ENCODE results near the gene LAMA4. TPM values are rescaled to one million over a fixed set of nuclear protein-coding genes. Genes with fewer than 3 reads are reported as not detected.

Gene LAMA4
- polyA plus RNA-seq, 2 of the 4 experiments (the other 2 are of a cell fraction) = 1.0 to 3.1 TPM

DNA sequence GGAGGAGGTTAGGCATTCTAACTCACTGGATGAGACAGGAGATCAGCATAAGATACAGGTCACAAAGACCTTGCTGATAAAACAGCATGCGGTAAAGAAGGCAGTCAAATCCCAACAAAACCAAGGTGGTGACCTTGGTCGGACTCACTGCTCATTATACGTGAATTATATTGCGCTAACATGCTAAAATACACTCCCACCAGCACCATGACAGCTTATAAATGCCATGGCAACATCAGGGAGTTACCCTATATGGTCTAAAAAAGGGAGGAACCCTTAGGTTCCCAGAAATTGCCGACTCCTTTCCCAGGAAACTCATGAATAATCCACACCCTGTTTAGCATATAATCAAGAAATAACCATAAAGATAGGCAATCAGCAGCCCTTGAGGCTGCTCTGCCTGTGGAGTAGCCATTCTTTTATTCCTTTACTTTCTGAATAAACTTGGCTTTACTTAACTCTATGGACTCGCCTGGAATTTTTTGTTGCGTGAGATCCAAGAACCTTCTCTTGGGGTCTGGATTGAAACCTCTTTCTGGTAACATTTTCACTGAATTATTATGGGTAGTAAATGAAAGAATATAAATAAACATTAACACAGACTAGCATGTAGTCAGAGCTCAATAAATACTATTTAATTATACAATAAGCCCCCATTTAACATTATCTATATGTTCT lies 3.0 kb upstream of the LAMA4 start:
- no peak for TF ChIP-seq TP53 (CRISPR knock-in tag; IDR thresholded peaks at IDR 0.05)
- no peak for TF ChIP-seq EP300 (IDR thresholded peaks at IDR 0.05)
- TF ChIP-seq HDAC2 (IDR thresholded peaks at IDR 0.05) = no peak
- TF ChIP-seq POLR2AphosphoS2 (conservative IDR thresholded peaks at IDR 0.05; ENCODE audit: low read length) = no peak
- TF ChIP-seq ZSCAN20 (CRISPR knock-in tag; IDR thresholded peaks at IDR 0.05) = no peak
- TF ChIP-seq CEBPB (IDR thresholded peaks at IDR 0.05) = no peak
- TF ChIP-seq FOSB (CRISPR knock-in tag; IDR thresholded peaks at IDR 0.05) = no peak
- no peak for TF ChIP-seq BHLHE40 (IDR thresholded peaks at IDR 0.05; ENCODE audit: low read depth, low read length)
- TF ChIP-seq HEYL (CRISPR knock-in tag; IDR thresholded peaks at IDR 0.05) = no peak
- no peak for TF ChIP-seq RAD21 (conservative IDR thresholded peaks at IDR 0.05 in 1 of 2, IDR thresholded peaks at IDR 0.05 in 1 of 2)
- no peak for TF ChIP-seq EHMT2 (IDR thresholded peaks at IDR 0.05; ENCODE audit: low read depth)
- no peak for TF ChIP-seq RCOR1 (IDR thresholded peaks at IDR 0.05; ENCODE audit: low read depth, low read length)
- no peak for TF ChIP-seq RFX5 (IDR thresholded peaks at IDR 0.05)
- no peak for TF ChIP-seq MYC (IDR thresholded peaks at IDR 0.05; ENCODE audit: borderline replicate concordance, low read length)
- no peak for TF ChIP-seq HOXB5 (CRISPR knock-in tag; IDR thresholded peaks at IDR 0.05)
- no peak overlapping the region for H3K4me2 ChIP-seq
- no peaks in the 10 kb centered on the region for H3K9me3 ChIP-seq
- ChIA-PET CTCF (no interaction called here), POLR2A (no interaction called here)
- DNase-seq (ENCODE audit: low read depth in 1 of 2, low spot score in 1 of 2) = no peak
- 80% methylated on average over 7 of the region's 7 CpGs for WGBS (ENCODE audit: missing lambda C conversion rate)
- H3K27ac ChIP-seq = no peak overlapping the region
- no peak for FAIRE-seq
- H3K4me1 ChIP-seq = no peaks in the 10 kb centered on the region
- ATAC-seq = no peak
- no peak overlapping the region for H3K4me3 ChIP-seq

DNA sequence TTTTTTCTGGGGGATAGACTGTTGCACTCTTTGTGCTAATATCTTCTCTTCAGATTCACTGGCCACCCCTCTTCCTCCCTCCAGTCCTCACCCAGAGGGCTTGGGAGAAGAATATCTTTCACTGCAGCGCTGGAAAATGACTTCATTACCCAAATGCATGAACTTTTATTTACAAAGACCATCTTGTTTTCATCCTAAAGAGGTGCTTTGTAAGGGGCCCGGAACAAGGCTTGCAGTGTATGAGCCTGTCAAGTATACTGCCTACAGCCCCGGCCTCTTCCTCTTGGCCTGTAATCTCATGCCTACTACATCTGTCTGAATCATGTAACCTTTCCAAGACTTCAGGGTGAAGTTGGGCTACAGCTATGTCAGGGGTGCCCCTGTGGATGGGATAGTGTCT lies 554 bp upstream of the LAMA4 start:
- DNase-seq (ENCODE audit: low read depth in 1 of 2, low spot score in 1 of 2) = no peak
- H3K9me3 ChIP-seq = no peaks in the 10 kb centered on the region
- H3K4me3 ChIP-seq = no peak overlapping the region
- H3K4me1 ChIP-seq = no peaks in the 10 kb centered on the region
- TF ChIP-seq HEYL (CRISPR knock-in tag; IDR thresholded peaks at IDR 0.05) (no peak), HOXB13 (CRISPR knock-in tag; IDR thresholded peaks at IDR 0.05; ENCODE audit: low read depth) (no peak), HOXB5 (CRISPR knock-in tag; IDR thresholded peaks at IDR 0.05) (no peak)
- no peak overlapping the region for H3K4me2 ChIP-seq
- 85% methylated on average over 3 of the region's 3 CpGs for WGBS (ENCODE audit: missing lambda C conversion rate)
- CTCF ChIA-PET = no interaction called here
- no peak for FAIRE-seq
- no peak overlapping the region for H3K27ac ChIP-seq
- ATAC-seq = no peak
- POLR2A ChIA-PET = no interaction called here

DNA sequence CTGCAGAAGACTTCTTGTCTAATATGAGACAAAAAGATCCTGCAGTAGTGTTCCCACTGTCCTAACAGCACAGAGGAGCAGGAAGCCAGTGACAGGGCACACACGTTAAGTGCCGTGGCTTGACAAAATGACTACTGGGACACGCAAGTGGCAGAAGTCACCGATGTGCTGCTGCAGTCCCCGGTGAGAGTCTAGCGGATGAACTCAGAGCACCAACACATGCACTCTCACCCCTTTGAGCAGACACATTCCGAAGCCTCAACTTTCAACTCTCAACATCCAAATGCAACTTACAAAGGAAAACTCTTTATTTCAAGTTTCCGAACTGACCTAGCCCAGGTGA lies 898 bp downstream of the LAMA4 start:
- H3K4me1 ChIP-seq = no peaks in the 10 kb centered on the region
- ATAC-seq (peak; percentile 57 to 65; a peak in 5 of 6 replicates), FAIRE-seq (no peak), DNase-seq (ENCODE audit: low read depth in 1 of 2, low spot score in 1 of 2) (peak in 1 of 2 experiments; percentile 5)
- peak overlapping the region; percentile 57 for H3K4me3 ChIP-seq
- 7% methylated on average over 8 of the region's 8 CpGs for WGBS (ENCODE audit: missing lambda C conversion rate)
- H3K27ac ChIP-seq = peak overlapping the region in 1 of 2 experiments; percentile 79; a peak in 3 of 6 replicates
- H3K4me2 ChIP-seq = peak overlapping the region; percentile 97
- ChIA-PET POLR2A (no interaction called here), CTCF (interaction anchor here (1.2 kb wide), 1 partner anchor 15 kb away, joined by 3 read pairs; no protein-coding TSS in a partner anchor)
- no peaks in the 10 kb centered on the region for H3K9me3 ChIP-seq
- no peak for TF ChIP-seq ZNF302 (CRISPR knock-in tag; IDR thresholded peaks at IDR 0.05)
- TF ChIP-seq, protein P1, sequence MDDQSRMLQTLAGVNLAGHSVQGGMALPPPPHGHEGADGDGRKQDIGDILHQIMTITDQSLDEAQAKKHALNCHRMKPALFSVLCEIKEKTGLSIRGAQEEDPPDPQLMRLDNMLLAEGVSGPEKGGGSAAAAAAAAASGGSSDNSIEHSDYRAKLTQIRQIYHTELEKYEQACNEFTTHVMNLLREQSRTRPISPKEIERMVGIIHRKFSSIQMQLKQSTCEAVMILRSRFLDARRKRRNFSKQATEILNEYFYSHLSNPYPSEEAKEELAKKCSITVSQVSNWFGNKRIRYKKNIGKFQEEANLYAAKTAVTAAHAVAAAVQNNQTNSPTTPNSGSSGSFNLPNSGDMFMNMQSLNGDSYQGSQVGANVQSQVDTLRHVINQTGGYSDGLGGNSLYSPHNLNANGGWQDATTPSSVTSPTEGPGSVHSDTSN (IDR thresholded peaks at IDR 0.05) = no peak
- TF ChIP-seq, protein P2, sequence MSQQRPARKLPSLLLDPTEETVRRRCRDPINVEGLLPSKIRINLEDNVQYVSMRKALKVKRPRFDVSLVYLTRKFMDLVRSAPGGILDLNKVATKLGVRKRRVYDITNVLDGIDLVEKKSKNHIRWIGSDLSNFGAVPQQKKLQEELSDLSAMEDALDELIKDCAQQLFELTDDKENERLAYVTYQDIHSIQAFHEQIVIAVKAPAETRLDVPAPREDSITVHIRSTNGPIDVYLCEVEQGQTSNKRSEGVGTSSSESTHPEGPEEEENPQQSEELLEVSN (IDR thresholded peaks at IDR 0.05; ENCODE audit: borderline replicate concordance, low read depth) = no peak

Measured in A549 (cell line).